GM19043 (cell line): ENCODE results near the gene ITPR3.
A peak's percentile ranks its signal among the peaks of the same experiment; 100 is the strongest.

ENCODE experiments used
- ATAC-seq: cut with Tn5 transposase; IDR thresholded peaks from one replicate; pipeline ENCODE4 v1.9.1; 2021; ENCODE audit warnings: low read depth; ENCODE audit not compliant: unreplicated experiment

The ITPR3 gene

GRCh38 chr6:33695451-33695887 is 74.3 kb downstream of the ITPR3 start:
- ATAC-seq = no peak

- no peak for ATAC-seq
These were observed 75.0 kb downstream of the ITPR3 start for GRCh38 chr6:33696076-33696475.

GRCh38 chr6:33696548-33697518 is 75.7 kb downstream of the ITPR3 start:
- ATAC-seq = no peak

- ATAC-seq = no peak
These were observed 76.7 kb downstream of the ITPR3 start for GRCh38 chr6:33697845-33698244.

GRCh38 chr6:33698494-33698893 is 77.4 kb downstream of the ITPR3 start:
- ATAC-seq = no peak

- no peak for ATAC-seq
These were observed 78.0 kb downstream of the ITPR3 start for GRCh38 chr6:33699131-33699530.

- no peak for ATAC-seq
These were observed 78.6 kb downstream of the ITPR3 start for GRCh38 chr6:33699739-33700138.

GRCh38 chr6:33700391-33701050 is 79.4 kb downstream of the ITPR3 start:
- ATAC-seq = peak; percentile 66

GRCh38 chr6:33702345-33702977 is 81.3 kb downstream of the ITPR3 start:
- ATAC-seq = no peak

GRCh38 chr6:33704215-33705066 is 83.3 kb downstream of the ITPR3 start:
- ATAC-seq = no peak

- no peak for ATAC-seq
These were observed 84.3 kb downstream of the ITPR3 start for GRCh38 chr6:33705268-33705885.

GRCh38 chr6:33705955-33706725 is 85.0 kb downstream of the ITPR3 start:
- ATAC-seq = no peak

GRCh38 chr6:33707771-33708170 is 86.6 kb downstream of the ITPR3 start:
- ATAC-seq = no peak

- ATAC-seq = no peak
These were observed 87.5 kb downstream of the ITPR3 start for GRCh38 chr6:33708516-33709204.

GRCh38 chr6:33709605-33710295 is 88.6 kb downstream of the ITPR3 start:
- no peak for ATAC-seq

- no peak for ATAC-seq
These were observed 89.4 kb downstream of the ITPR3 start for GRCh38 chr6:33710296-33711121.
